Measurements from ENCODE around the gene MAST3.
"Not testable (repeated sequence)": the region's sequence is repeated elsewhere in the genome, so short reads cannot be mapped to it uniquely, and the experiment has no call there.

Gene MAST3

DNA sequence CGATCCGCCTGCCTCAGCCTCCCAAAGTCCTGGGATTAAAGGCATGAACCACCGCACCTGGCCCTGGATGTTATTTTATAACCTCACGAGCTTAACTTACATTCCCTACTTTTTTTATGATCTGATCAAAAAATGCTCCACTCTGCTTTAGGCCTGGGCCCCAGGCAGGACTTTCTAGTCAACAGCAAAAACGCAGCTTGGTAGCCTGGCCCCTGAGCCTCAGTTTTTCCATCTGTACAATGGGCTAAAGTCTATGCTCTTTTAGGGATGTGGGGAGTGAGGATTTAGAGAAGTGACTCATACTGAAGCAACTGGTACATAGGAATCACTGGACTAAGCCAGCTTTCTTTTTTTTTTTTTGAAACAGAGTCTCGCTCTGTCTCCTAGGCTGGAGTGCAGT lies 43.5 kb downstream of the MAST3 start:
- DNase-seq: no peak

DNA sequence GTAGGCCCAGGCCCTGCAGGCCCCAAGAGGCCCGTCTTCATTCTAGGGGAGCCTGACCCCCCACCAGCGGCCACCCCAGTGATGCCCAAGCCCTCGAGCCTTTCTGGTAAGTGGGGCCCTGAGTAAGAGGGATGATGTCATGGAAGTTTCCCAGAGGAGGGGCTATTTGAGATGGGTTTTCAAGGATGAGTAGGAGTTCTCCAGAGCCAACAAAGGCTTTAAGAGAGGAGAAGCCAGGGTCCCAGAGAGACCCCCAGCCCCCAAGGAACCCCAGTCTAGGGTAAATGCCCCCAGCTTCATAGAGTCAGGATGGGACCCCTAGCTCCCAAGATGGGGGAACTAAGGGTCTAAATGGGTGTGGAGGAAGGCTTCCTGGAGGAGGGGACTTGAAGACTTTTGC lies 46.3 kb downstream of the MAST3 start:
- no peak for DNase-seq

DNA sequence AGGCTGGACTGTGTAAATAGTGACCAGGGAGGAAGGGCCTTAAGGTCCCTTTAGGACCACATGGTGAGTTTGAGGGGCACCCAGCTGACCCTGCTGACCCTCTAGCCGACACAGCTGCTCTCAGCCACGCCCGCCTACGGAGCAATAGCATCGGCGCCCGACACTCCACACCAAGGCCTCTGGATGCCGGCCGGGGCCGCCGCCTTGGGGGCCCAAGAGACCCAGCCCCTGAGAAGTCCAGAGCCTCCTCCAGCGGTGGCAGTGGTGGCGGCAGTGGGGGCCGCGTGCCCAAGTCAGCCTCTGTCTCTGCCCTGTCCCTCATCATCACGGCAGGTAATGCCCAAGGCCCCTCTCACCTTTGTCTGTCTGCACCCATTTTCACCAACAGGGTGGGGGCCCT lies 46.8 kb downstream of the MAST3 start:
- DNase-seq: no peak

DNA sequence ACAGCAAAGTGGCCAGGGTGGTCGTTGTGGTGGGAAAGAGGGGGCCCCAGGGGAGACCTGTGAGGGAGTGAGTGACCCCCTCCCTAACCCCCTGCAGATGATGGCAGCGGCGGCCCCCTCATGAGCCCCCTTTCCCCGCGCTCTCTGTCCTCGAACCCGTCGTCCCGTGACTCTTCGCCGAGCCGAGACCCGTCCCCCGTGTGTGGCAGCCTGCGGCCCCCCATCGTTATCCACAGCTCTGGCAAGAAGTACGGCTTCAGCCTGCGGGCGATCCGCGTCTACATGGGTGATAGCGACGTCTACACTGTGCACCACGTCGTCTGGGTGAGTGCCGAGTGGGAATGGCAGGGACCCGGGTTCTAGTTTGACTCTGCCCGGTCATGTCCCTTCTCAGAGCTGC lies 47.3 kb downstream of the MAST3 start:
- no peak for DNase-seq

DNA sequence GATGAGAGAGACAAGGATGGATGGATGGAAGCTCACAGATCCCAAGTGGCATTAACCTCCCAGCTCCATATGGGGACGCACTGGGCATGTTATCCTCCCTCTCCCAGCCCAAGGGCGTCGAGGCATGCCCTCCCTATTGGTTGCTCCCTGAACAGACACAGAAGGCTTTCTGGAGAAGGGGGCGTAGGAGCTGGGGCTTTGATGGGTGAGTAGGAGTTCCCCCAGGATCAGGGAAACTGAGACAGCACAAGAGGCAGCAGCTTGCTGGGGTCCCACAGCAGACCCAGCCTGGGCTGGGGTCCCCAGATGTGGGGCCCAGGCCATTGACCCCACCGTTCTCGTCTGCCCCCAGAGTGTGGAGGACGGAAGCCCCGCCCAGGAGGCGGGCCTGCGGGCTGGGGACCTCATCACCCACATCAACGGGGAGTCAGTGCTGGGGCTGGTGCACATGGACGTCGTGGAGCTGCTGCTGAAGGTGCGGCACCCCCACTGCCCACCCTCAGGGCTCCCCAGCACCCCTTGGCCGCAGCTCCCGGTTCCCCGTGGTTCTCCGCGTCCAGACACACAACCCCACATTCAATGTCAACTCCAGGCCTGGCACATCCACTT lies 47.9 kb downstream of the MAST3 start:
- no peak for DNase-seq

DNA sequence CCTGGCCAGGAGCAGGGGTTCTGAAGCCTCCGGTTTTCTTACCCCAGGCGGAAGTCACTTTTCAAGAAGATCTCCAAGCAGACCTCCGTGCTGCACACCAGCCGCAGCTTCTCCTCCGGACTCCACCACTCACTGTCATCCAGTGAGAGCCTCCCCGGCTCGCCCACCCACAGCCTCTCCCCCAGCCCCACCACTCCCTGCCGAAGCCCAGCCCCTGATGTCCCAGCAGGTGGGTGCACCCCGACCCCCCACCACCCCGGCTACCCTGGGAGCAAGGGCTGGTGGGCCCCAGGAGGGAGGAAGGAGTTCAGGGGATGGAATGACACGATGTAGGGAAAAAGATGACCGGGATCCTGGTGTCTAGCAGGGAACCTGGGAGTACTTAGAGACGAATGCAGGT lies 49.8 kb downstream of the MAST3 start:
- no peak for DNase-seq

DNA sequence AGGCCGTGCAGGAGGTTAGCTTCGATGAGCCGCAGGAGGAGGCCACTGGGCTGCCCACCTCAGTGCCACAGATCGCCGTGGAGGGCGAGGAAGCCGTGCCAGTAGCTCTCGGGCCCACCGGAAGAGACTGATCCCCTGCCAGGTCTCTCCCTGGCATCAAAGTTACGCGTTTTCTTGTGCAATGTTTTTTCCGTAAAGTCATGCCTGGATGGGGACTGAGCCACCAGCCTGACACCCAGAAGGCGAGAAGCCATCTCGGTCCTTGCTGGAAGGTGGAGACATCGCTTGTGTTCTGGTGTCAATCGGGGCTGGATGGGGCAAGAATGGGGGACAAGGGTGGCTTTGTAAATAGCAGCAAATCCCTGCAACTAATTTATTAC lies 52.0 kb downstream of the MAST3 start:
- DNase-seq: no peak

DNA sequence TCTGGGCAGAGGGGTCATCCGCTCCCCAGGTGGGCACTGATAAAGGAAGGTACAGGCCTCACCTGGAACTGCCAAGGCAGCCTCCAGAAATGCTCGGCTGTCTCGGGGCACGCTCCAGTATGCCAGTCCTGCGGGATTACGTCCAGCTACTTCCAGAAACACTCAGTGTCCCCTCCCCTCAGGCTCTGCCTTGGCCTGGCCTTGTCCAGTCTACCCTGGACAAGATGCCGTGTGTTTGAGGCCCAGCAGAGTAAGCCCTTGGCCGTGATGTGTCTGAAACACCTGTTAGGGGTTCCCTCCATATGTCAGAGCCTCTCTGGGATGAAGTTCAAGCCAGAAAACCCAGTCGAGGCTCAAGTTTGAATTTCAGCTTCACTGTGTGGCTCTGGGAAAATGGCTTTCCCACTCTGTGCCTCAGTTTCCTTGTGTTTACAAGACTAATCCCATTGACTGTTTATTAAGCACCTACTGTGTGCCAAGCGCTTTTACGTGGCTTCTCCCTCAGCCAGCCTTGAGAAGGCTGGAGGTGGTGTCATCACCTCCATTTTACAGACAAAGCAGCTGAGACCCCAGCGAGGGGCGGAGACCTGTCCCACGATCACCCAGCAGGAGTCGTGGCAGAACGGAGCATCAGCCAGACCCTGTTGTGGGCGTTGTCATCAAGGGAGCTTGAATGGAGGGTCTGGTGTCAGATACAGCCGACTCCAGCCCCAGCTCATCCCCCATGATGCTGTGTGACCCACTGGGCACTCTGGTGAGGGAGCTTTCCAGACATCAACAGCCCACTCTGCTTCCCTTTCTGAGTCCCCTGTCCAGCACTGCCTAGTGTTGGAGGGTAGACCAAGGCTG lies 53.4 kb downstream of the MAST3 start:
- DNase-seq: no peak

DNA sequence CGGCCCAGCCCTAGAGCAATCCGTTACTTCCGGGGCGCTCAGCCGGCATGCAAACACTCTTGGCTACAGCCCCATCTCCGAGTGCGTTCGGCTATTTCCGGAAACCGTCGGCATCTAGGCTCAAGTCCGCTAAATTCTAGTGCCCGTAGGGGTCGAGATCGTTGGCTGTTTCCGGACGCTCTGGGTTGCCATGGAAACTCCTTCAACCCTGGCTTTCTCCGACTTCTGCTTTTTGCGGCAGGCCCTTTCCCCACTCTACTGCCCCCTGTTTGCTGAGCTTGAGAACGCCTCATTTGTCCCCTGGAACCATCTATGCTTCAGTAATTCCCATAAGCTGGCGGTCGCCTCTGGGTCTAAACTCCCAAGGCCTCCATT lies 54.9 kb downstream of the MAST3 start:
- DNase-seq: peak; percentile 94

DNA sequence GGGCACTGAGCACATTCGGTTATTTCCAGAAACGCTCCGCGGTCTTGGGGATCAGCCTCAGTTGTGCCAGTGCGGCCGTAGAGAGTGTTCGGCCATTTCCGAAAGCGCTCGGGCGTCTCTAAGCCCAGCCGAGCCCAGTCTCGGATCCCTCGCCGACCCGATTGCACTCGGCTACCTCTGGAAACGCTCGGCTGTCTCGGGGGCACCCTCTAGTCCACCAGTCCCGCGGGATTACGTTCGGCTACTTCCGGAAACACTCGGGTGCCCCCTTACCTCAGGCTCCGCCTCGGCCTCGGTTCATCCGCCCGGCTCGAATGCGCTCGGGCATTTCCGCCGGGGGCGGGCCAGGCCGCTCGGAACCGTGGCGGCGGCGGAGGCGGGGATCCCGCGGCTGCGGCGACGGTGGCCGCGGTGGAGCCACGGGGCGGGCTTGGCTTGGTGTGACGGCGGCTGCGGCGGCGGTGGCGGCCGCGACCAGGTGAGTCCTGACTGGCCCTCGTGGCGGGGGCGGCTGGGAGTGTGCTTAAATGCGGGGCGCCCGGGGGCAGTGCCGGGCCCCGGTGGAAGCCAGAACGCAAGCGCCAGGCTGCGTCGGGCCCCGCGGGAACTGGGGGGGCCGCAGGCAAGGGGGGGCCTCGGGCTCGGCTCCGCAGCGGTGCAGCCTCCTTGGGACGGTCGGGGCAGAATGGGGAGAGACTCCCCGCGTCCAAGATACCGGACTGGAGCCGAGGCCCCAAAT lies 55.4 kb downstream of the MAST3 start, which contains the start of gene PIK3R2:
PIK3R2 (plus strand) TSS at position 347 of the 739 bp plus-strand sequence. CDS start 2,717 bp downstream, outside the sequence.
- peak; percentile 98 for DNase-seq

DNA sequence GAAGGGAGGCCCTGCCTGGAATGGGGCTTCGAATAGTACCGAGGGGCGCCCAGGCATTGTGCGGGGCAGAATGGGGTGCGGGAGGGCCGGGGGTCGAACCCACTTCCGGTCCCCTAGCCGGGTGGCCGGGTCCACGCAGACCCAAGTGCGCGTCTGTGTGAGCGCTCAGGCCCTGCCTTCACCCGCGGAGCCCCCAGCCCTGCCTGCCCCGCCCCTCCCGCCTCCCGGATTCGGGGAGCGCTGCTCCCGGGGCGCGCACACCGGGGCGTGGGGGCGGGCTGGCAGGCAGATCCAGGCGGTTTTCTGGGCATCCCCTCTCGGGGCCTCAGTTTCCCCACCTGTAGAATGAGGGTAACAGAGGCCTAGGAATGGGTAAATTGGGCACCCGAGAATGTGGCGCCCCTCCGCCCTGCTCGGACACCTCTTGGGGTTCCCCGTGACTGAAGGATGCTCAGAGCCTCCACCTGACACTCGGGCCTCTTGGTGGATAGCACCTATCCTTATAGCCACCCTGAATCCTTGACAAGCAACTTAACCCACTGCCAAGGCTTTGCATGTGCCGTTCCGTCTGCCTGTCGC lies 56.1 kb downstream of the MAST3 start:
- DNase-seq: no peak

DNA sequence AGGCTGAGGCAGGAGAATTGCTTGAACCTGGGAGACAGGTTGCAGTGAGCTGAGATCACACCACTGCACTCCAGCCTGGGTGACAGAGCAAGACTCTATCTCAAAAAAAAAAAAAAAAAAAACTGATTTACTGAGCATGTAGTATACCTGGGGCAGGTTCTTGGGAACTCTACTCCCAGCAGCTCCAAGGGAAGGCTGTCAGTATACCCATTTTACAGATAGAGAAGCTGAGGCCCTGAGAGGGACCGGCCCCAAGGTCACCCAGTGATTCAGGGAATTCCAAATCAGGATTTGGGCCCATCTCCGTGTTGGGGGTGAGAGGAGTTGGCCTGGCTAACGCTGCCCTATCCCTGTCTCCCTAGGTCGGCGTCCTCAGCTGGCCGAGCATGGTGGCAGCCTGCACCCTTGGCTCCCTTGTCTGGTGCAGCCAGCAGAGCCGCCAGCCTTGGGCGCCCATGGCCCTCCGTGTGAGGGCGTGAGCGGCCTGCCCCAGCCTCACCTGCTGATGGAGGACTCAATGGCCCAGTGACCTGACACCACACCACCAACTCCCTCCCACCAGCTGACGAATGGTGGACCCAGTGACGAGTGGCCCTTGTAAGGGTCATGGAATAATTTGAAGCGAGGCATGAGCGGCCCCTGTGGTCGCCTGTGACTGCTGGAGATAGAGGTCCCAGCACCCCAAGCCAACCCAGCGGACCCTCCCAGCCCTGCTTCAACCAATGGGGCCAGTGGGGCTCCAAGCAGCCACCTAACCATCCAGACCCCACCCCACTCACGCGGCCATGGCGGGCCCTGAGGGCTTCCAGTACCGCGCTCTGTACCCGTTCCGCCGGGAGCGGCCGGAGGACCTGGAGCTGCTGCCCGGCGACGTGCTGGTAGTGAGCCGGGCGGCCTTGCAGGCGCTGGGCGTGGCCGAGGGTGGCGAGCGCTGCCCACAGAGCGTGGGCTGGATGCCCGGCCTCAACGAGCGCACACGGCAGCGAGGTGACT lies 57.8 kb downstream of the MAST3 start:
- no peak for DNase-seq

DNA sequence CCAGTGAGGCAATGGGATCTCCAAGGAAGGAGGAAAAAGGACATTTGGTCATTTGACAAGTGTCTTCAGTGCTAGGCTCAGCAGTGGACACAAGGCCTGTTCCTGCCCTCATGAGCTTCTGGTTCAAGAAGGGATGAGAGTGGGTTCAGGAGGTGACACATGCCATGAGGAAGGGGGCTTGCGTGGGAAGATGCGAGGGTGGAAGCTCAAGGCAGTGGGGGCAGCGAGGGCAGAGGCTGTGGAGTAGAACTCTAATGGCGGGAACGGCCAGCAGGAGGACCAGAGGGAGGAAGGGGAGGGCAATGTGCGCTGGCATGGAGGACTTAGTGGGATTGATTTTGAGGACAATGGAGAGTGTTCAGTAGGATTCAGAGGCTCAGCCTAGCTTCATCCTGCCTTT lies 58.7 kb downstream of the MAST3 start:
- no peak for DNase-seq

DNA sequence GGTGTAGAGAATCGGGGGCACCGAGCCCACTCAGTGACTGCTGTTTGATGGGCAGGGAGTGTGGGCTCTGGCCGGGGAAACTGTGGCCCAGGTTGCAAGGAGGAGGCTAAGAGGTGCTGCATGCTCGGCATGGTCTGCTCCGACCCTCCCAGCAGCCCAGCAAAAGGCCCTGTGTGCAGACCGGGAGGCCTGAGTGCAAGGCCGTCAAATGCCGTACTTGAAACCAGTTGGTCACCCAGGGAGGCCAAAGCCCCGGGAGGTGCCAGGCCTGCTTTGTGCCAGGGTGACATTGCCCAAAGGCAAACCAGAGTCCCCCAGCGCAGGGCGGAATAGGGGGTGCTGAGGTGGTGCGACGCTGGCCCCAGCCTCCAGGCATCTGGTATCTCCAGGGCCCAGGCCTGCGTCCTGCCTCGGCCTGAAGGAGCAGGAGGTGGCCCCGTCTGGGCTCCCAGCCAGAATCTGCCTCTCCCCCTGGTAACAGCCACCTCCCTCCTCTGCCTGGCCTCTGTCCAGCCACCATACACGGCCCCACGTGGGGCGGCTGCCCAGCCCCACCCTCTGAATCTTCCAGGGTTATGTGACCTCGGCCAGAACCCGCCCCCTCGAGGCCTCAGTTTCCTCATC lies 59.4 kb downstream of the MAST3 start:
- peak; percentile 93 for DNase-seq

DNA sequence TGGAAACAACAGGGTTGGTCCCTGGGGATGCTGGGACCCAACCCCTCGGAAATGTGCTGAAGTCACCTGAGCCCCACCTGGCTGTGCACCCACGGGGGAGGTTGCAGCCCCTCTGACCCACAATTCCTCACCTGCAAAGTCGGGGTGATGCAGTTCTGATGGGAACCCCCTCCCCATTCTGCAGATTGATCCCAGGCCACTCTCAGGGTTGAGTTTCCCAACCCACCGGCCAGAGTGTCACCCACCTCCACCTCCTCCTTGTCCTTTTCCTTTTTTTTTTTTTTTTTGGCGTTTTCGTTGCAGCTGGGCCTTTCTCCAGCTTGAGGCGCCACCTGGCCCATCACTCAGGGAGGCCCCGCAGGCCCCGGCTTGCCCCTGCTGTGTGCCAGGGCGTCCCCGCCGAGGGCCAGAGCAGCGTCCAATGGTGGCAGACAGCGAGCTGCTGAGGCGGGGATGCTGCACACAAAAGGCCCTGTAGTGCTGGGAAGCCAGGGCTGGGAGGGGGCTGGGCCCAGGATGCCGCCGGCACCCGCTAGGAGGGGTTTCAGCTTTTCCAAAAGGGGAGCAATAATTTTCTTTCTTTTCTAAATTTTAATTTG lies 60.0 kb downstream of the MAST3 start:
- peak; percentile 96 for DNase-seq

DNA sequence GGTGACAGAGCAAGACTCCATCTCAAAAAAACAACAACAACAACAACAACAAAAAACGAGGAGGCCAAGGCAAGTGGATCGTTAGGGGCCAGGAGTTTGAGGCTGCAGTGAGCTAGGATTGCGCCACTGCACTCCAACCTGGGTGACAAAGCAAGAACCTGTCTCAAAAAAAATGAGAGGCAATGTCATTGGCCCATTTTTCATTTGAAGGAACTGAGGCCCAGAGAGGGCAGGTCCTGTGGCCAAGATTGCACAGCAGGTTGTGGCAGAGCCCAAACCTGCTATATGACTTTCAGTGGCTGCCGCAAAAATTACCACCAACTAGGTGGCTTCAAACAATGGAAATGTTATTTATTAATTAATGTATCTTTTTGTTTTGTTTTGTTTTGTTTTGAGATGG lies 60.9 kb downstream of the MAST3 start:
- no peak for DNase-seq

DNA sequence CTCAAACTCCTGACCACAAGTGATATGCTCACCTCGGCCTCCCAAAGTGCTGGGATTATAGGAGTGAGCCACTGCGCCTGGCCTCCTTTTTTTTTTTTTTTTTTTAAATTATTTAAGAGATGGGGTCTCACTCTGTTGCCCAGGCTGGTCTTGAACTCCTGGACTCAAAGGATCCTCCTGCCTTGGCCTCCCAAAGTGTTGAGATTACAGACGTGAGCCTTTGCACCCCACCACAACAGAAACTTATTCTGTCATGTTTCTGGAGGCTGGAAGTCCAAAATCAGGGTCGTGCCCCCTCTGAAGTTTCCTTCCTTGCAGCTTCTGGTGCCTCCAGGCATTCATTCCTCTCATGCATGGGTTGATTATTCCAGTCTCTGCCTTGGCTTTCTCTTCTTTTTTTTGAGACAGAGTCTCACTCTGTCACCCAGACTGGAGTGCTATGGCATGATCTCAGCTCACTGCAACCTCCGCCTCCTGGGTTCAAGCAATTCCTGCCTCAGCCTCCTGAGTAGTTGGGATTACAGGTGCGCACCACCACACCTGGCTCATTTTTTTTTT lies 61.6 kb downstream of the MAST3 start:
- DNase-seq: not testable (repeated sequence)

DNA sequence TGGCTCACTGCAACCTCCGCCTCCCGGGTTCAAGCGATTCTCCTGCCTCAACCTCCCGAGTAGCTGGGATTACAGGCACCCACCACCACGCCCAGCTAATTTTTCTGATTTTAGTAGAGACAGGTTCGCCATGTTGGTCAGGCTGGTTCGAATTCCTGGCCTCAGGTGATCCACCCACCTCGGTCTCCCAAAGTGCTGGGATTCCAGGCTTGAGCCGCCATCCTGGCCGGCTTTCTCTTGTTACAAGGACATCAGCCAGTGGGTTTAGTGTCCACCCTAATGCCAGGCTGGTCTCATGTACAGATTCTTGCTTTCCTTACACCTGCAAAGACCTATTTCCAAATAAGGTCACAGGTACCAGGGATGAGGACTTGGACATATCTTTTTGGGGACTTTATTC lies 62.2 kb downstream of the MAST3 start:
- no peak for DNase-seq

DNA sequence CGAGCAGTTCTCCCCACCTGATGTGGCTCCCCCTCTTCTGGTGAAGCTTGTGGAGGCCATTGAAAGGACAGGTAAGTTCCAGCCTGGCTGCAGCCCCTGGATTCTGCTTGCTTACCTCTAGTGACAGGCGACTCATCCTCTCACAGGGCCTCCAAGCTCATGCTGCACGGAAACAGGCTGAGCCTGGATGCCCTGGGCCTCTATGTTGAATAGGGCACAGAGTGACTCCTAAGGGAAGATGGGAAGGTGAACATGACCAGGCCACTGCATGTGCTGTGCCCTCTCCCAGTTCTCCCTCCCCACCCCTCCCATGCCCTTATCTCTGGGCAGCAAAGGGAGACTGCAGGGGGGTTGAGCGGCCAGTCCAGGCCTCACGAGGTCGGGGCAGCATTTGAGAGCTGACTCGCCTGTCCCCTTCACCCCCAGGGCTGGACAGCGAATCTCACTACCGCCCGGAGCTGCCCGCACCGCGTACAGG lies 63.0 kb downstream of the MAST3 start:
- DNase-seq: no peak

DNA sequence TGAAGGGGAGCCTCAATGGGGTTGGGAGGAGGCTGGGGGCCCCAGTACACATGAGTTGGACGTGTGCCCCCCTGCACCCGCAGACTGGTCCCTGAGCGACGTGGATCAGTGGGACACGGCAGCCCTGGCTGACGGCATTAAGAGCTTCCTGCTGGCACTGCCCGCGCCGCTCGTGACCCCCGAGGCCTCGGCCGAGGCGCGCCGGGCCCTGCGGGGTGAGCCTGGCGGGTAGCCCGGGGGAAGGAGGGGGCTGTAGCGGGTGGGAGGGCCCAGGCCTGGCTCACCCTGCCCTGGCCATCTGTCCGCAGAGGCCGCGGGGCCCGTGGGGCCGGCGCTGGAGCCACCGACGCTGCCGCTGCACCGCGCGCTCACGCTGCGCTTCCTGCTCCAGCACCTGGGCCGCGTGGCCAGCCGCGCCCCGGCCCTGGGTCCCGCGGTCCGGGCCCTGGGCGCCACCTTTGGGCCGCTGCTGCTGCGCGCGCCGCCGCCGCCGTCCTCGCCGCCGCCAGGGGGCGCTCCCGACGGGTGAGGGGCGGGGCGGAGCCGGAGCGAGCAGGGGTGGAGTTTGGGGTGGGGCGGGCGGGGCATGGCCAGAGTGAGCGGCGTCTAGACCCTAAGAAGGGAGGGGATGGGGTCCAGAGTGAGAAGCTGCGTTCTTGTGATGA lies 63.5 kb downstream of the MAST3 start:
- peak; percentile 52 for DNase-seq
